ENCODE data around the gene NFATC1. TPM values are rescaled to one million over a fixed set of nuclear protein-coding genes. Genes with fewer than 3 reads are reported as not detected.

The NFATC1 gene
- total RNA-seq, 1 experiment from 2014 or later: 6.8 TPM

GRCh38 chr18:79508565-79509535, 113.1 kb downstream of the NFATC1 start:
- in situ Hi-C loops (cut with HindIII; ENCODE audit: low sequenced_read_pairs): no loop called here
- no peak for DNase-seq (ENCODE audit: low spot score)

DNA sequence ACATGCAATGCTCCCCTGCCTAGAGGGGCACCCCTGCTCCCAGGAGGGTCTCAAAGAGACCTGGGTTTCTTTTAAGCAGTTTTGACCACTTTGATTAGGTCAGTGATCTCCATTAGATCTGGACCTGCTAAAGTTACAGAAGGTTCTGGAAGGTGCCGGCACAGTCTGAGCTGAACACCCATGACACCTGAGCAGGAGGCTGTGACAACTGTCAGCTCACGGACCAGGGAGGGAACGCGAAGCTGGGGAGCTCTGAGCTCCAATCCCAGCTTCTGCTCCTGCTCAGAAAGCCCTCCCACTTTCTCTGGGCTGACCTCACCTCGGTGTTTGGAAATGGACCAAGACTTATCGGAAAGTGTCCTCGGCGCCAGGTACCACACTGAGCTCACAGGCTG, 113.8 kb downstream of the NFATC1 start:
- in situ Hi-C loops (cut with HindIII; ENCODE audit: low sequenced_read_pairs): no loop called here
- no peak for DNase-seq (ENCODE audit: low spot score)

DNA sequence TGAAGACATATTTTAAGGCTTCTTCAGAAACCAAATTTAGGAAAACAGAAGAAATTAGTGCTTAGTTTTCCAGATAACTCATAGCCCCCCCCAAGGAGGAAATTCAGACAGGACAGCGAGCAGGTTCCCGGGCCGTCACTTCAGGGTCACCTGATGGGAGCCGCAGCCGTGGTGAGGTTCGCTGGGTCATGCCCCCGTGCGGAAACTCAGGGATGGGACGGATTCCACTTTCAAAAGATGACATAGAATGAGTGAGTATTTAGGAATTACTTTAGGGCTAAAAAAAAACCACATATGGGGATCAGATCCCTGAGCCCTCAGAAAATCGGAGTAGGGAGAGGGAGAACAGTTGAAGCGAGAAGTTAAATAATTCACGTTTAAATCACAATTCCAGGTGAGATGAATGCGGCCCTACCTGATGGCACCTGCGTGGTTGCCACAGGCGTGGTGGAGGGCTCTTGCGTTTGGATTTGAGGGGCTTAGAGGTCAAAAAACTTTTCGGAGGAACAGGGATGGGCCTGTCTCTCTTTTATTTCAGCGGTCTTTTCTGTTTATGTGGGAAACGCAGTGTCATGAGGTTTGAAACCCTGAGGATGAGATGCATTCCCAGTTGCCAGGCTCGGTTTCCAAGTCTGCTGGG, 114.4 kb downstream of the NFATC1 start:
- in situ Hi-C loops (cut with HindIII; ENCODE audit: low sequenced_read_pairs): no loop called here
- no peak for DNase-seq (ENCODE audit: low spot score)

DNA sequence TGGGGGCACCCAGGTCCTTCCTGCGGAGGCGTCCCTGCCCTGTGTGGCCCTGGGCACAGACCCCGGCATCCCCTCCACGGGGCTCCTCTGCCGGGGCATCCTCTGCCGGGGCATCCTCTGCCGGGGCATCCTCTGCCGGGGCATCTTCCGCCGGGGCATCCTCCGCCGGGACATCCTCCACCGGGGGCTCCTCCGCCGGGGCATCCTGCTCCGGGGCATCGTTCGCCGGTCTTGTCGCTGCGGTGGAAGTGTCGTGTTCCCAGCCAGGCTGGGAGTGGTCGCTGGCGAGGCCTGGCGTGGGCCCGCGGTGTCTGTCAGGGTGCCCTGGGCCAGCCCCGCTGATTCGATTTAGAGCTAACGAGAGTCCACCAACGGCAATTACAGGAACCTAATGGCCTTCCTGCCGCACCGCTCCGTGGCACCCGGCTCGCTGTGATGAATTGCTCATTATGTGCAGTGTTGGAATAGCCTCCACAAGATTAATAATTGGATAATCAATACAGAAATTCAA, 115.1 kb downstream of the NFATC1 start:
- in situ Hi-C loops (cut with HindIII; ENCODE audit: low sequenced_read_pairs): no loop called here
- no peak for DNase-seq (ENCODE audit: low spot score)

- no peak for DNase-seq (ENCODE audit: low spot score)
- in situ Hi-C loops (cut with HindIII; ENCODE audit: low sequenced_read_pairs): no loop called here
Observed at GRCh38 chr18:79511271-79511670, 115.5 kb downstream of the NFATC1 start.

- in situ Hi-C loops (cut with HindIII; ENCODE audit: low sequenced_read_pairs): no loop called here
- DNase-seq (ENCODE audit: low spot score): no peak
Observed at GRCh38 chr18:79511671-79512301, 116.1 kb downstream of the NFATC1 start.

DNA sequence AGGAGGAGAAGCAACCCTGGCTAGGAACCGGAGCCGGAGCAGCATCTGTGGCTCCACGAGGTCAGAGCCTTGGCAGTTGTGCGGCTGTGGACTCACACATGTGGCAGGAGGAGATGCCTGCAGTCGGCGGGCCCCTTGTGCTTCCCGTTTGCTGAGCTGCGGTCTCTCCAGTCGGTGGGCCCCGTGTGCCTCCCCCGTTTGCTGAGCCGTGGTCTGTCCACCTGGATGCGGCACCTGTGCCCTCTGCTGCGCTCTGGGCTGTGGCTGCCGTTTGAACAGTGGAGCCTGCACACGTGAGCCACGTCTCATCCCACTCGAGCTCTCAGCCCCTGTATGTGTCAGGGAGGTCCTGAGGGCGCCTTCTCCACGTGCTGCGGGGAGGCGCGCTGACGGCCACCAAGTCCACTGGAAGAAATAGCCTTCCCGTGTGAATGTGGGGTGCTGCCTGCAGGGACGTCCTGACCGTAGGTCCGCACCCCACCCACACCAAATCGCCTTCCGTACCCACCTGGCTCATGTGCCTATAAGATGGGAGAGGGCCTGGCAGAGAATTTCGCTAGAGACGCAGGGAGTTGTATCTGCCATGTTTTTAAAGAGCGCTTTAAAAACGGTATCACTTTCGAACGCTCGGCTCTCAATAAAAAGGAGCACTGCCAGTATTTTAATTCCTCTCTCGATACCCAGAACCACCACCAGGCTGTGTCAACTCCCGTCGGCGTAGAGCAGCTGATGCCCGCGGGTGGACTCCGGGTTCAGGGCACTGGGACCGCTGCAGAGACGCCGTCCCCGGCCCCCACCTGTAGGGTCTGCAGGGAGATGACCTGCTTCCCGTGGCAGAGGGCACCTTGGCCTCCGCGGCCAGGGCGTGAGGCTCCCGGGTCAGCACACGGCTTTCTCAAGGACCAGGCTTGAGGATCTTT, 117.0 kb downstream of the NFATC1 start:
- DNase-seq (ENCODE audit: low spot score): no peak

DNA sequence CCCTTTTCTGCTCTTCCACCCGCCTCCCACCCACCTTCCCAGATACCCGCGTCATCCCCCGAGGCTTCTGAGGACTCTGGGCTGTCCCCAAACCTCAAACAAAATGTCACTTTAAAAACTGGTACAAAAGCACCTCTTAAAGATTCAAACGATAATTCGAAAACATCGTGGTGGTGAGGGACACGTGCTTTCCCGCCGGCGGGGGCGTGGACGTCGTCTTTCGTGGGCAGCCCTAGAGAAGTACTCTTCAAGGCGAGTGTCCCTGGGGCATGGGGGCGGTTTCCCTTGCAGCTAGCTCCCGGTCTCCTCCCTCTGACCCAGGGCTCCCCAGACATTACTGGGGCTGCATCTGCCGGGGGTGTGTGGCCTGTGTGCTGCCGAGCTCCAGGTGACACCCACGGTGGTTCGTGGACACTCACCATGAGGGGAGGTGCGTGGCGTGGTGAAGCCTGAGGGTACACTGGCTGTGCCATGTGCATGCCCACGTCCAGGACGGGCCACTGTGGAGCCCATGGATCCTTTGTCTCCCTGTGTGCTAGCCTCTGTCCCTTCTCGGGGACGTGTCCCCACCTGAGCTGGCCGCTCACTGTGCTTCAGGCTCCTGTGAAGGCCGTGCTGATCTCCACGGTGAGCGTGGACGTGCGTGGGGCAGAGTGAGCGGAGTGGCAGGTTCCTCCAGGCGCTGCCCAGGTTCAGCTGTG, 117.8 kb downstream of the NFATC1 start:
- in situ Hi-C loops (cut with HindIII; ENCODE audit: low sequenced_read_pairs): no loop called here
- DNase-seq (ENCODE audit: low spot score): no peak

More for the DNA sequence above, 117.0 kb downstream of the NFATC1 start:
- in situ Hi-C loops (cut with HindIII; ENCODE audit: low sequenced_read_pairs): no loop called here

DNA sequence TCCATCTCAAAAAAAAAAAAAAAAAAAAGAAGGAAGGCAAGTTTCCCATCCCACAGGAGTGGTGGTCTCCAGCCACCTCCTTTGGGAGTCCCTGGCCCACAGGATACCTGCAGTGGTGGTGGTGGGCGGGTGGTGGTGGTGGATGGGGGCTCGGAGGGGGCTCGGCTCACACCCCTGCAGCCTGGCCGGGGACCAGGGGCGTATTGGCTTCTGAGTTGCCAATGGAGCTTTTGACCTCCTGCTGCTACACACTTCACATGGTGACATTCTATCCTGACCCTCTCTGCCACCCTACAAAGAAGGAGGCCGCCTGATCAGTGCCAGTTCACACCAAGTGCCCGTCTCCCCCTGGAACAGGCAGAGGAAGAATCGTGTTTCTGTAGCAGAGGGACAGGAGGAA, 119.6 kb downstream of the NFATC1 start:
- in situ Hi-C loops (cut with HindIII; ENCODE audit: low sequenced_read_pairs): no loop called here
- DNase-seq (ENCODE audit: low spot score): no peak

- DNase-seq (ENCODE audit: low spot score): no peak
- in situ Hi-C loops (cut with HindIII; ENCODE audit: low sequenced_read_pairs): no loop called here
Observed at GRCh38 chr18:79515944-79516351, 120.2 kb downstream of the NFATC1 start.

GRCh38 chr18:79516441-79516931, 120.8 kb downstream of the NFATC1 start:
- DNase-seq (ENCODE audit: low spot score): no peak
- in situ Hi-C loops (cut with HindIII; ENCODE audit: low sequenced_read_pairs): no loop called here

- in situ Hi-C loops (cut with HindIII; ENCODE audit: low sequenced_read_pairs): no loop called here
- no peak for DNase-seq (ENCODE audit: low spot score)
Observed at GRCh38 chr18:79517341-79517740, 121.6 kb downstream of the NFATC1 start.

GRCh38 chr18:79518028-79518682, 122.4 kb downstream of the NFATC1 start:
- no peak for DNase-seq (ENCODE audit: low spot score)
- in situ Hi-C loops (cut with HindIII; ENCODE audit: low sequenced_read_pairs): no loop called here

DNA sequence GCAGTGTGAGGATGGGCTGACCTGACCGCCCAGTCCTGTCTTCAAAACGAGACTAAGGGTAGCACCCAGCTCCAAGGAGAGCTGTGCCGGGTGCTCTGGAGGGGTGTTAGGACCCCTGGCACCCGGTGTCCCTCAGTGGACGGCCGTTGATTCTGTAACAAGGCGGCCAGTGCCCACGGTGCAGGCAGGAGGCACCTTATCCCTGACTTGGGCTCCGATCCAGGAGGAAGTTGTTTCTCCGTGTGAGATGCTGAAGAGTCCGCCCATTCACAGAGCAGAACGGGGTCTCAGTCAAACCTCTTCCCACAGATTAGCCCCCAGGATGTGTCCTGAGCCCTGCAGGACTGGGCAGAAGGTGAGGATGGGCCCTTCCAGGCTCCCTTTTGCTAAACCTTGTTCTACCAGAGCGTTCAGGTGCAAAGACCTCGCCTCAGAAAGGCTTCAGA, 123.0 kb downstream of the NFATC1 start:
- no peak for DNase-seq (ENCODE audit: low spot score)
- in situ Hi-C loops (cut with HindIII; ENCODE audit: low sequenced_read_pairs): no loop called here

GRCh38 chr18:79519751-79520477, 124.2 kb downstream of the NFATC1 start:
- in situ Hi-C loops (cut with HindIII; ENCODE audit: low sequenced_read_pairs): no loop called here
- no peak for DNase-seq (ENCODE audit: low spot score)

GRCh38 chr18:79520478-79521390, 125.0 kb downstream of the NFATC1 start:
- DNase-seq (ENCODE audit: low spot score): no peak

More at GRCh38 chr18:79520478-79521390, 125.0 kb downstream of the NFATC1 start:
- in situ Hi-C loops (cut with HindIII; ENCODE audit: low sequenced_read_pairs): no loop called here
